ENCODE results near the gene PANK4. TPM values are rescaled to one million over a fixed set of nuclear protein-coding genes. Genes with fewer than 3 reads are reported as not detected.

PANK4 gene
- total RNA-seq, 6 experiments from 2014 or later = 9.6 to 18.9 (median 13.4) TPM

- H3K27ac ChIP-seq = no peak overlapping the region
- no peak for TF ChIP-seq POLR2A (IDR thresholded peaks at IDR 0.05)
- no peak for TF ChIP-seq CTCF (IDR thresholded peaks at IDR 0.05)
- no peaks in the 10 kb centered on the region for H3K4me1 ChIP-seq
- ATAC-seq (no peak), DNase-seq (peak in 1 of 3 donors; percentile 18)
- WGBS (ENCODE audit: insufficient coverage, low coverage, low lambda C conversion rate, missing lambda C conversion rate) = no CpG with 5 or more reads among the region's 18 CpGs
- intact Hi-C loops (cut with DNase I) = loop anchor here in 1 of 2 donors (10.0 kb wide), 1 partner anchor 82 kb away; no protein-coding TSS in a partner anchor
- H3K36me3 ChIP-seq = peaks cover 0 to 9% (median under 1%) of the 10 kb centered on the region in 4 donors
- H3K4me3 ChIP-seq = no peak overlapping the region
- no peaks in the 10 kb centered on the region for H3K9me3 ChIP-seq
- H3K27me3 ChIP-seq = no peaks in the 10 kb centered on the region
Observed at GRCh38 chr1:2563205-2563604, 36.8 kb upstream of the PANK4 start.

DNA sequence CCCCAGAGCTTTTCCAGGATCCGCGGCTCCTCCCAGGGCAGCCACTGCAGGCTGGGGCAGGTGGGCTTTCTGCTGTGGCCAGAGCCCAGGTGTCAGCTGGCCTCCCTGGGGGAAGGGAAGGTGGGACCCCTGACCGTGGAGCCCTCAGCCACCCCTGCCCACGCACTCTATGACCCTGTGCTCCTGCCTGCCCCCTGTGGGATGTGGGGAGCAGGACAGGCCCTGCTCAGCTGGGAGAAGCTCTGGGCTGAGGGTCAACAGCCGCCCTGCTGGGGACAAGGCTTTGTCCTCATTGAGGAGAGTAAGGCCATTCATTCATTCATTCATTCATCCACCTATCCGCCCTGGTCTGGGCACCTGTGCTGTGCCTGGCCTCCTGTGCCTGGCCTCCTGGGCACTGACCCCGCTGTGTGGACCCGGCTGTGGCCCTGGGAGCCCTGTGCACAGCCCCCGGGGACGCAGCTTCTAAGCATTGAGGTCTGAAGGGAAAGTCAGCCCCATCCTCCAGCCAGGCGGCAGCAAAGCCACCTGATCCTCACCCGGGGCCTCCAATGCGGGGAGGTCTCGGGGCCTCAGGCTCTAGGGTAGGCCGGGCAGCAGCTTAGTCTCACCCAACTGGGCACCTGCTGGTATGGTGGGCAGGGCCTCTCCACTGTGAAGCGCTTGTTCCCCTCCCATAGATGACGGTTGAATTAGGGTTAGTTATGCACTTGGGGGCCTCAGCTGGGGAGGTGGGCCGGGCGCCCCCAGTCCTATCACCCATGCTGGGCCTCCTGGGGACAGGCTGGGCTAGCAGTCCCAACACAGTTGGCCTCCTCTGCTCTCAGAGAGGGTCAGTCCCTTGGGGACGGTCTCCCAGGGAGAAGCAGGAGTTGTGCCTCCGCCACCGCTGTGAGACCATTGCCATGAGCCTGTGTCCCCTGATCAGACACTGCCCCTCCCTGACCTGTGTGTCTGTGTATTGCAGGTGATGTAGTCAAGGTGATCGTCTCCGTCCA is 35.8 kb upstream of the PANK4 start:
- Histone ChIP-seq H3K9me3 (no peaks in the 10 kb centered on the region), H3K27me3 (no peaks in the 10 kb centered on the region), H3K27ac (no peak overlapping the region), H3K4me3 (no peak overlapping the region), H3K4me1 (peaks cover 0 to 5% (median 0%) of the 10 kb centered on the region in 4 donors), H3K36me3 (peaks cover 0 to 9% (median under 1%) of the 10 kb centered on the region in 4 donors)
- intact Hi-C loops (cut with DNase I) = loop anchor here in 1 of 2 donors (10.0 kb wide), 1 partner anchor 83 kb away; no protein-coding TSS in a partner anchor
- TF ChIP-seq POLR2A (IDR thresholded peaks at IDR 0.05) = no peak
- peak; percentile 29 to 54 (median 44) for TF ChIP-seq CTCF (IDR thresholded peaks at IDR 0.05)
- peak in 1 of 3 donors; percentile 27 for DNase-seq
- 87% methylated on average over 3 of the region's 24 CpGs for WGBS (ENCODE audit: insufficient coverage, low coverage, low lambda C conversion rate, missing lambda C conversion rate)
- peak; percentile 14 to 39 (median 22) for ATAC-seq

- DNase-seq (no peak), ATAC-seq (no peak)
- 80% methylated on average over 5 of the region's 11 CpGs for WGBS (ENCODE audit: insufficient coverage, low coverage, low lambda C conversion rate, missing lambda C conversion rate)
- Histone ChIP-seq H3K27me3 (no peaks in the 10 kb centered on the region), H3K9me3 (no peaks in the 10 kb centered on the region), H3K4me1 (peaks cover 0 to 8% (median 0%) of the 10 kb centered on the region in 4 donors), H3K27ac (no peak overlapping the region), H3K4me3 (no peak overlapping the region), H3K36me3 (peaks cover 0 to 9% (median under 1%) of the 10 kb centered on the region in 4 donors)
- no peak for TF ChIP-seq CTCF (IDR thresholded peaks at IDR 0.05)
- no peak for TF ChIP-seq POLR2A (IDR thresholded peaks at IDR 0.05)
- intact Hi-C loops (cut with DNase I) = loop anchor here in 1 of 2 donors (10.0 kb wide), 1 partner anchor 83 kb away; no protein-coding TSS in a partner anchor
Observed at GRCh38 chr1:2561446-2561845, 35.0 kb upstream of the PANK4 start.

GRCh38 chr1:2560299-2561073 is 34.1 kb upstream of the PANK4 start:
- Histone ChIP-seq H3K36me3 (peaks cover 0 to 9% (median under 1%) of the 10 kb centered on the region in 4 donors), H3K4me1 (peaks cover 0 to 8% (median 0%) of the 10 kb centered on the region in 4 donors)
- DNase-seq = peak in 1 of 3 donors; percentile 17

More at GRCh38 chr1:2560299-2561073, 34.1 kb upstream of the PANK4 start:
- no CpG with 5 or more reads among the region's 15 CpGs for WGBS (ENCODE audit: insufficient coverage, low coverage, low lambda C conversion rate, missing lambda C conversion rate)
- TF ChIP-seq POLR2A (IDR thresholded peaks at IDR 0.05) = no peak
- TF ChIP-seq CTCF (IDR thresholded peaks at IDR 0.05) = no peak
- Histone ChIP-seq H3K4me3 (no peak overlapping the region), H3K27me3 (no peaks in the 10 kb centered on the region), H3K27ac (no peak overlapping the region), H3K9me3 (no peaks in the 10 kb centered on the region)
- ATAC-seq = no peak
- intact Hi-C loops (cut with DNase I) = loop anchor here in 1 of 2 donors (10.0 kb wide), 1 partner anchor 84 kb away; no protein-coding TSS in a partner anchor
